NCI-H146 treated with DMSO at 0.1 percent for 48 hours (cell line): Measurements from ENCODE around the gene HNRNPF.
"Not testable (repeated sequence)": the region's sequence is repeated elsewhere in the genome, so short reads cannot be mapped to it uniquely, and the experiment has no call there.

Experiments used
- DNase-seq: peaks from one replicate; lab custom pipeline; 2025; ENCODE audit not compliant: unreplicated experiment; lab: John Stamatoyannopoulos, UW

HNRNPF gene

GRCh38 chr10:43352951-43353350, 56.0 kb downstream of the HNRNPF start:
- DNase-seq = peak; percentile 63

- DNase-seq = no peak
These were observed 57.7 kb downstream of the HNRNPF start for GRCh38 chr10:43351301-43351700.

GRCh38 chr10:43350686-43351085, 58.3 kb downstream of the HNRNPF start:
- DNase-seq = no peak

GRCh38 chr10:43350156-43350555, 58.8 kb downstream of the HNRNPF start:
- DNase-seq = no peak

GRCh38 chr10:43348511-43349312, 60.3 kb downstream of the HNRNPF start:
- peak; percentile 82 for DNase-seq

GRCh38 chr10:43347997-43348396, 61.0 kb downstream of the HNRNPF start:
- DNase-seq = no peak

- DNase-seq = no peak
These were observed 64.9 kb downstream of the HNRNPF start for GRCh38 chr10:43344051-43344450.

GRCh38 chr10:43343126-43343525, 65.9 kb downstream of the HNRNPF start:
- no peak for DNase-seq

GRCh38 chr10:43342279-43343125, 66.5 kb downstream of the HNRNPF start:
- no peak for DNase-seq

GRCh38 chr10:43341450-43341849, 67.5 kb downstream of the HNRNPF start:
- no peak for DNase-seq

GRCh38 chr10:43340619-43341018, 68.4 kb downstream of the HNRNPF start:
- DNase-seq = no peak

GRCh38 chr10:43340101-43340500, 68.9 kb downstream of the HNRNPF start:
- DNase-seq = no peak

GRCh38 chr10:43339136-43339535, 69.8 kb downstream of the HNRNPF start:
- no peak for DNase-seq

- DNase-seq = no peak
These were observed 70.9 kb downstream of the HNRNPF start for GRCh38 chr10:43338117-43338516.

GRCh38 chr10:43337536-43337935, 71.5 kb downstream of the HNRNPF start:
- DNase-seq = not testable (repeated sequence)

GRCh38 chr10:43336641-43337318, 72.2 kb downstream of the HNRNPF start:
- no peak for DNase-seq

- no peak for DNase-seq
These were observed 72.9 kb downstream of the HNRNPF start for GRCh38 chr10:43336061-43336460.
